PFSK-1 (cell line): ENCODE measurements around the gene PIEZO2.

Experiments
- FOXP2 ChIP-seq: optimal IDR thresholded peaks from 2 replicates; pipeline ENCODE3; 2011; ENCODE audit warnings: borderline replicate concordance, control low read depth, inconsistent platforms; ENCODE audit not compliant: insufficient read depth; ENCODE audit errors: extremely low read length, extremely low read depth
- POLR2AphosphoS5 ChIP-seq: IDR thresholded peaks from 2 replicates; pipeline ENCODE4 v1.6.1; 2012; ENCODE audit warnings: low read depth, mild to moderate bottlenecking, control low read depth, low read length, moderate library complexity
- REST ChIP-seq, 2 experiments: IDR thresholded peaks; 2 replicates each; pipeline versions ENCODE4 v1.6.1 to v1.8.0; 2011 to 2012; ENCODE audit warnings: low read depth in 2 of 2, low read length in 2 of 2, control low read depth in 1 of 2, inconsistent platforms in 1 of 2, mild to moderate bottlenecking in 1 of 2, moderate library complexity in 1 of 2; ENCODE audit not compliant: insufficient read depth in 1 of 2
- SIN3A ChIP-seq: IDR thresholded peaks from 2 replicates; pipeline ENCODE4 v1.6.1; 2012; ENCODE audit warnings: mild to moderate bottlenecking, low read length, moderate library complexity, borderline replicate concordance; ENCODE audit not compliant: insufficient read depth
- TAF1 ChIP-seq: IDR thresholded peaks from 2 replicates; pipeline ENCODE4 v1.6.1; 2012; ENCODE audit warnings: low read length, control low read depth, borderline replicate concordance; ENCODE audit not compliant: insufficient read depth

PIEZO2 gene

GRCh38 chr18:10770264-10770663, 379.1 kb downstream of the PIEZO2 start:
- TF ChIP-seq POLR2AphosphoS5 (no peak), REST (IDR thresholded peaks at IDR 0.05; ENCODE audit: insufficient read depth in 1 of 2, low read depth in 2 of 2, low read length in 2 of 2) (no peak), TAF1 (no peak), FOXP2 (no peak), SIN3A (no peak)

DNA sequence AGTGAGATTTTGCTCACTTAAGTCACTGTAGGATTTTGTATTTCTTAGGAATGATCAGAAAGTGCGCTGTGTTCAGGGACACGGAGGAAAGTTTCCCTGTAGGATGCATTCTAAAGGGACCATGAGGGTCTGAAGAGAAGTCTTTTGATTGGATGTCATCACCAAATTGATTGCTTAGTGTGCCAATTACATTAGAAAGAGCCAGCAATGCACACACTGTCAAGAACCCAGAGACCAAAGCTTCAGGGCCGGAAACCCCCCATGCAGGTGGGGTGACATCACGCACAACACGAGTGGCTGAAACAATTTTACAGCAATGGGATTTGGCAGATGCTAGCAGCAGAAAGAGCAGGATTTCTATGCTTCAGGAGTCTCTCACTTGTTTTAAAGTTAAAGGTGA, 381.1 kb downstream of the PIEZO2 start:
- TF ChIP-seq REST (IDR thresholded peaks at IDR 0.05; ENCODE audit: insufficient read depth in 1 of 2, low read depth in 2 of 2, low read length in 2 of 2) (no peak), SIN3A (no peak), FOXP2 (no peak)

GRCh38 chr18:10767658-10768057, 381.7 kb downstream of the PIEZO2 start:
- TF ChIP-seq SIN3A (no peak), REST (IDR thresholded peaks at IDR 0.05; ENCODE audit: insufficient read depth in 1 of 2, low read depth in 2 of 2, low read length in 2 of 2) (no peak), POLR2AphosphoS5 (no peak), TAF1 (no peak), FOXP2 (no peak)

GRCh38 chr18:10760986-10761385, 388.4 kb downstream of the PIEZO2 start:
- no peak for TF ChIP-seq REST (IDR thresholded peaks at IDR 0.05; ENCODE audit: insufficient read depth in 1 of 2, low read depth in 2 of 2, low read length in 2 of 2)
- no peak for TF ChIP-seq FOXP2
- TF ChIP-seq SIN3A: no peak
- no peak for TF ChIP-seq POLR2AphosphoS5
- TF ChIP-seq TAF1: no peak

GRCh38 chr18:10759241-10759640, 390.1 kb downstream of the PIEZO2 start:
- TF ChIP-seq POLR2AphosphoS5 (no peak), REST (IDR thresholded peaks at IDR 0.05; ENCODE audit: insufficient read depth in 1 of 2, low read depth in 2 of 2, low read length in 2 of 2) (no peak), SIN3A (no peak), TAF1 (no peak), FOXP2 (no peak)
